ENCODE results near the gene SETDB1.

- no peak for TF ChIP-seq CTCF (IDR thresholded peaks at IDR 0.05)
- TF ChIP-seq POLR2A (IDR thresholded peaks at IDR 0.05) = no peak
These were observed 1.1 kb upstream of the SETDB1 start for GRCh38 chr1:150925080-150925479.

Measured in lower leg skin (tissue), 3 donors.